Ishikawa (cell line): ENCODE data around the gene GRB10.

Source experiments
- CEBPB ChIP-seq: IDR thresholded peaks from 2 replicates; pipeline ENCODE4 v1.6.1; 2012
- CREB1 ChIP-seq: IDR thresholded peaks from 2 replicates; pipeline ENCODE4 v1.6.1; 2012; ENCODE audit warnings: low read depth
- EGR1 ChIP-seq: IDR thresholded peaks from 2 replicates; pipeline ENCODE4 v1.6.1; 2012
- EP300 ChIP-seq: IDR thresholded peaks from 2 replicates; pipeline ENCODE4 v1.6.1; 2012; ENCODE audit warnings: borderline replicate concordance
- FOXM1 ChIP-seq: IDR thresholded peaks from 2 replicates; pipeline ENCODE4 v1.6.1; 2012; ENCODE audit warnings: low read depth, borderline replicate concordance
- MAX ChIP-seq: IDR thresholded peaks from 2 replicates; pipeline ENCODE4 v1.6.1; 2012
- NFIC ChIP-seq: IDR thresholded peaks from 2 replicates; pipeline ENCODE4 v1.6.1; 2012
- RAD21 ChIP-seq: IDR thresholded peaks from 2 replicates; pipeline ENCODE4 v1.6.1; 2012; ENCODE audit warnings: low read depth
- REST ChIP-seq: IDR thresholded peaks from 2 replicates; pipeline ENCODE4 v1.6.1; 2012; ENCODE audit warnings: low read depth, mild to moderate bottlenecking
- TAF1 ChIP-seq: IDR thresholded peaks from 2 replicates; pipeline ENCODE4 v1.6.1; 2012; ENCODE audit warnings: low read depth, mild to moderate bottlenecking
- TCF12 ChIP-seq: IDR thresholded peaks from 2 replicates; pipeline ENCODE4 v1.6.1; 2012; ENCODE audit warnings: low read depth
- TEAD4 ChIP-seq: IDR thresholded peaks from 2 replicates; pipeline ENCODE4 v1.6.1; 2012
- USF1 ChIP-seq: IDR thresholded peaks from 2 replicates; pipeline ENCODE4 v1.6.1; 2012
- YY1 ChIP-seq: IDR thresholded peaks from 2 replicates; pipeline ENCODE4 v1.6.1; 2012; ENCODE audit warnings: low read depth
- ZBTB7A ChIP-seq: IDR thresholded peaks from 2 replicates; pipeline ENCODE4 v1.6.1; 2012; ENCODE audit warnings: low read depth

The GRB10 gene

DNA sequence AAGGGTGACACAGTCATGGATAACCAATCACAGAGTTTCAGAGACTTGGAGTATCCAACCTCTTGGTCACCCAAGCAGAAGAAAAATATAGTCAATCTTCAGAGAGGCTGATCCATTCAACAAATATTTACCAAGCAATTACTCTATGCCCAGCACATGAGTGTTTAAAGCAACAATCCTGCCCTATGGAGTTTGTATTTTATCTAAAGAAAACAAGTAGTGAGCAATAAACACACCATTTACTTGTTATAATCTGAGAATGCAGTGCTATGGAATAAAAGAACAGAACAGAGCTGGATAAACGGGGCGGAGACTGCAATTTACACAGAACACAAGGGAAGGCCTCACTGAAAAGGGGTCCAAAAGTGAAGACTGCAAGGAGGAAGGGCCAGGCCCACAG, 63.8 kb downstream of the GRB10 start:
- TF ChIP-seq NFIC (no peak), YY1 (no peak), TAF1 (no peak), USF1 (no peak), CREB1 (no peak), RAD21 (no peak), ZBTB7A (no peak), EP300 (no peak), TCF12 (no peak), FOXM1 (no peak), CEBPB (no peak), MAX (no peak), EGR1 (no peak), TEAD4 (no peak), REST (no peak)

DNA sequence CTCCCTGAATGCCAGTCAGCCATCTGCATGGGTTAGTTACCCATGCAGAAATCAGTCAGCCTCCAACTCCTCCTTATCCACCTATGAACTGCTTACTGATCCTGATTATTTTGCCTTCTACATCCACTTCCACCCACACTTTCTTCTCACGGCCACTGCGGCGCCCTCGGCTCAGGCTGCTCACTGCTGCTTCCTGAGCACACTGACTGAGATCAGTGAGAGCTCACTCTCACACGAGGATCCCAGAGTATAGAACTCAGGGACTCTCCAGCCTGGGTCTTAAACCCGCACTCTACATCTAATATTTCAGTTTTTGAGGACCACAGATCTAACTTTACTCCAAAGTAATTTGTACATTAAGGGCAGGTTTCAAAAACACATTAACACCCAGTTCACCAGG, 64.4 kb downstream of the GRB10 start:
- TF ChIP-seq CEBPB: no peak
- no peak for TF ChIP-seq FOXM1
- no peak for TF ChIP-seq USF1
- no peak for TF ChIP-seq MAX
- TF ChIP-seq TEAD4: no peak
- no peak for TF ChIP-seq REST
- no peak for TF ChIP-seq EGR1
- TF ChIP-seq YY1: no peak
- TF ChIP-seq TAF1: no peak
- TF ChIP-seq RAD21: no peak
- no peak for TF ChIP-seq CREB1
- no peak for TF ChIP-seq NFIC
- no peak for TF ChIP-seq ZBTB7A
- no peak for TF ChIP-seq TCF12
- TF ChIP-seq EP300: no peak

- TF ChIP-seq NFIC (no peak), YY1 (no peak), EGR1 (no peak), FOXM1 (no peak), CEBPB (no peak), CREB1 (no peak), USF1 (no peak), REST (no peak), ZBTB7A (no peak), TCF12 (no peak), MAX (no peak), EP300 (no peak), TAF1 (no peak), TEAD4 (no peak), RAD21 (no peak)
Measured at GRCh38 chr7:50717181-50717580, 65.5 kb downstream of the GRB10 start.

DNA sequence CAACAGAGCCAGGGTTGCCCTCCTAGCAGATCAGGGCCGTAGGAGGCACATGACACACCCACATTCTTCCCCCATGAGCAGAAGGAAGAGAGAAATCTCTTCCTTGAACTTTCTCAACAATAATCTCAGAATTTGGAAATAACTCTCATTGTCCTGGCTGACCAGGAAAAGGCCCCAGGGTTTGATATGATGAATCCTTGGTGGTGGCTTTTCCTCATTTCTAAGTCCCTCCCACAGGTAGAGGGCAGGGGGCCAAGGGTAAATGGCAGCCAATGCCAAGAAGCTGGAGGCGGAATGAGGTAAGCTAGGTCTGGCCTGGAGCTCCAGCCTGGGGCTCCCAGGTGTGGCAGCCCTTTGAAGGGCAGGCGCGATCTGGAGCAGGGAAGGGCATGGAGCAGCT, 67.8 kb downstream of the GRB10 start:
- no peak for TF ChIP-seq REST
- TF ChIP-seq CEBPB: no peak
- TF ChIP-seq EGR1: no peak
- TF ChIP-seq ZBTB7A: no peak
- no peak for TF ChIP-seq EP300
- TF ChIP-seq CREB1: no peak
